Activated T-cell treated with anti-CD3 and anti-CD28 coated beads, Interleukin-2, amount 50 U/mL, for 4 hours (primary cell): Measurements from ENCODE around the gene ANXA10. TPM values are rescaled to one million over a fixed set of nuclear protein-coding genes. Genes with fewer than 3 reads are reported as not detected.

Experiments used
- ATAC-seq, 2 donors: fragments of 200-7000 bp; cut with Tn5 transposase; one replicate each; pipeline ENCODE4 v1.10.0; 2021
- DNase-seq: peaks from one replicate; pipeline ENCODE4 v3.0.0-alpha.2; 2020
- H3K27me3 Mint-ChIP-seq: one replicate; pipeline ENCODE4 v1.8.0; 2021; ENCODE audit warnings: low read depth, mixed read lengths
- H3K36me3 Mint-ChIP-seq: one replicate; pipeline ENCODE4 v1.8.0; 2022; ENCODE audit warnings: mixed read lengths; ENCODE audit not compliant: insufficient read depth
- H3K4me1 Mint-ChIP-seq: one replicate; pipeline ENCODE4 v1.8.0; 2021; ENCODE audit warnings: low read depth, mixed read lengths
- H3K4me3 Mint-ChIP-seq: one replicate; pipeline ENCODE4 v1.8.0; 2021; ENCODE audit warnings: mild to moderate bottlenecking, moderate library complexity, mixed read lengths
- H3K9me3 Mint-ChIP-seq: one replicate; pipeline ENCODE4 v1.8.0; 2021; ENCODE audit warnings: mixed read lengths
- total RNA-seq, 3 donors: library from RNA; stranded (reverse); gene quantifications; one replicate each; pipeline ENCODE4 v1.2.1, GENCODE V29; 2021

Gene ANXA10, protein sequence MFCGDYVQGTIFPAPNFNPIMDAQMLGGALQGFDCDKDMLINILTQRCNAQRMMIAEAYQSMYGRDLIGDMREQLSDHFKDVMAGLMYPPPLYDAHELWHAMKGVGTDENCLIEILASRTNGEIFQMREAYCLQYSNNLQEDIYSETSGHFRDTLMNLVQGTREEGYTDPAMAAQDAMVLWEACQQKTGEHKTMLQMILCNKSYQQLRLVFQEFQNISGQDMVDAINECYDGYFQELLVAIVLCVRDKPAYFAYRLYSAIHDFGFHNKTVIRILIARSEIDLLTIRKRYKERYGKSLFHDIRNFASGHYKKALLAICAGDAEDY
- not detected for total RNA-seq

DNA sequence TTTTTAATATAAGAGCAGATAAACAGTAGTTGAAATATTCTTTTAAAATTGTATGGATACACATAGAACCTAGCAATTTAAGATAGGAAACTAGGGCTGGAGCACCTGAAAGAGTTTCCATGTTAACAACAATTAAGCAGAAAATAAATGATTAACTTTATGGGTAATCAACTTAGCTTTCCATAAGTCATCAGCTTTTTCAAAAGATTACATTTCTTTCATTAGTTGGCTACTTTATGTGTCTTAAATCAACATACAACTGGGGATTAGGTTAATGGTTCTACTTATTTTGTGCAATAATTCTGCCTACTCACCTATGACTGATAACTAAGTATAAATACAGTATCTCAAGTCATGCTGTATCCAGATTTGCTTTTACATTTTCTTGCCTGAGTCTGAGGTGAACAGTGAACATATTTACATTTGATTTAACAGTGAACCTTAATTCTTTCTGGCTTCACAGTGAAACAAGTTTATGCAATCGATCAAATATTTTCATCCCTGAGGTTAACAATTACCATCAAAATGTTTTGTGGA is at the start of gene ANXA10:
TSS of gene ANXA10 (plus strand) at position 362 of the 537 bp plus-strand sequence. CDS start at position 526, 164 bp downstream.
- no peaks in the 10 kb centered on the region for H3K36me3 Mint-ChIP-seq
- ATAC-seq (no peak), DNase-seq (no peak)
- no peaks in the 10 kb centered on the region for H3K4me1 Mint-ChIP-seq
- peaks cover 16% of the 10 kb centered on the region for H3K9me3 Mint-ChIP-seq
- no peak within 1 kb of the TSS for H3K4me3 Mint-ChIP-seq
- no peaks in the 10 kb centered on the region for H3K27me3 Mint-ChIP-seq

DNA sequence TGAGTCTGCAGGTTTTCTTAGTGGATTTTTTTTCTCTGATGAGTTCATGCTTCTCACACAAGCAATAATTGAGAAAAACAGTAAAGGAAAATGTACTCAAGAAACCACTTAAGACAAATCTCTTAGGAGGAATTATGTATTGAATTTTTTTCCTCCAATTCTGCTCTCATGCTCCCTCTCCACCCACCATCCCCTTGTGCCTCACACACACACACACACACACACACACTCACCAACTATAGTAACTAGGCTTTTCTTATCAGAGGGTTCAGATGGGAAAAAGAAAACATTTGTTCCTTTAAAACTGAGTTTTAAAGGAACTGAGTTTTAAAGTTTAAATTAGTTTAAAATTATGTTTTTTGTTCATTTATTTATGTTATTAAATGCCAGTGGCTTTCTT is 47.0 kb upstream of the ANXA10 start:
- Mint-ChIP-seq H3K36me3 (no peaks in the 10 kb centered on the region), H3K4me1 (no peaks in the 10 kb centered on the region), H3K27me3 (no peaks in the 10 kb centered on the region), H3K4me3 (no peak overlapping the region), H3K9me3 (peaks cover 11% of the 10 kb centered on the region)
- DNase-seq (no peak), ATAC-seq (no peak)

DNA sequence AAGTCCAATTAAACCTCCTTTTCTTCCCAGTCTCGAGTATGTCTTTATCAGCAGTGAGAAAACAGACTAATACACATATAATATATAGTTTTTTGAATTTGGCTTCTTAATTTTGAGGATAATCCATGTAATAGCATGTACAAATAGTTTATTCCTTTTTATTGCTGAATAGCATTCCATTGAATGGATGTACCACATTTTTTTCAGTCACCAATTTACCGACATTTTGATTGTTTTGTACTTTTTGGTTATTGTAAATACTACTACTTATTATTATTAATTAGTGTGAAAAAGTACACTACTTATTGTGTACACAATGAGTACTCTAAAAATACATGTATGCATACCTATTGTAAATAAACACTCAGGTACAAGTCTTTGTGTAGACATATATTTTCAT is 42.3 kb upstream of the ANXA10 start:
- H3K27me3 Mint-ChIP-seq, result no peaks in the 10 kb centered on the region
- no peak for DNase-seq
- H3K36me3 Mint-ChIP-seq, result no peaks in the 10 kb centered on the region
- no peak for ATAC-seq
- H3K4me3 Mint-ChIP-seq, result no peak overlapping the region
- no peaks in the 10 kb centered on the region for H3K4me1 Mint-ChIP-seq
- peaks cover 11% of the 10 kb centered on the region for H3K9me3 Mint-ChIP-seq

DNA sequence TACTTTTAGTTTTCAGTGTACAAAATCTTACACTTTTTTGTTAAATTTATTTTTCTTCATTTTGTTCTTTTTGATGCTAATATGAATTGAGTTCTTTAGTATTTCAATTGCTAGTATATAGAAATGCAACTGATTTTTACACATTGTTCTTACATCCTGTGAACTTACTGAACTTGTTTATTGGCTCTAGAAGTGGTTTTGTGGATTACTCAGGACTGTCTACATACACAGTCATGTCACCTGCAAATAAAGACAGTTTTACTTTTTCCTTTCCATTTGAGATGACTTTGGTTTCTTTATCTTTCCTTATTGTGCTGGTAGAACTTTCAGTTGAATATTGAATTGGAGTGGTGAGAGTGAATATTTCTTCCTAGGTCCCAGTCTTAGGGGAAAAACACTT is 40.8 kb upstream of the ANXA10 start:
- H3K27me3 Mint-ChIP-seq, result no peaks in the 10 kb centered on the region
- H3K4me1 Mint-ChIP-seq, result no peaks in the 10 kb centered on the region
- DNase-seq (no peak), ATAC-seq (no peak)
- no peaks in the 10 kb centered on the region for H3K36me3 Mint-ChIP-seq
- no peak overlapping the region for H3K4me3 Mint-ChIP-seq
- H3K9me3 Mint-ChIP-seq, result peaks cover 11% of the 10 kb centered on the region

DNA sequence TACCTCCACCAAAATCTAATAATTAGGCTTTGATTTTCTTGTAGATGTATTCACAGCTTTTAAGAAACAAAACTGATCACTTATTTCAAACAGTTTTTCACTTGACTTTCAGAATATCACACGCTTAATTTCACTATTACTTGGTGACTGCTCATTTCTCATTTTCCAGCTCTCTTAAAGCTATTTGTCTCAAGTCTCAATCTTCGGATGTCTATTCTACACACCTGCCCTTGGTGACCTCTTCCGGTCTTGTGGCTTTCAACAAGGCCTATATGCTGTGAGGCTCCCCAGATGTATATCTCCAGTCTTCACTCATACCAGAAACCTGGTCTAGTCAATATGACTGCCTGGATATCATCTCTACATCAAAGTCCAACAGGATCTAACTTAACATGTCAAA is 34.9 kb upstream of the ANXA10 start:
- Mint-ChIP-seq H3K4me3 (no peak overlapping the region), H3K27me3 (no peaks in the 10 kb centered on the region), H3K4me1 (no peaks in the 10 kb centered on the region), H3K36me3 (no peaks in the 10 kb centered on the region), H3K9me3 (no peaks in the 10 kb centered on the region)
- ATAC-seq (no peak), DNase-seq (no peak)

DNA sequence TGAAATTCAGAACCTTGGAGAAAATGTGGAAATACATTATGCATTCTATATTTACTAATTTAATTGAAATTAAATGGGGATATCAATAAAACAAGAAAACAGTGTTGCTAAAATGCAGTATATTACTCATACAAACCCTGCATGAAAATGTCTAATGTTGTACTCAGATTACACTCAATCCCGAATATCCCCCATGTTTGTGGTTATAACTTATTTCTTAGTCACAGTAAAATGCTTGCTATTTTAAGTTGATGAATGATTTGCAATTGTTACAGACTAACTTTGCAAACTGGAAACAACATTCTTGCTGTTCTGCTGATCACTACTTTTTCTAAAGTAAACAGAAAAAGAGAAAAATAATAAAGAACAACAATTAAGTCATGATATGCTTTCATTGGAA is 33.1 kb upstream of the ANXA10 start:
- Mint-ChIP-seq H3K36me3 (no peaks in the 10 kb centered on the region), H3K4me1 (no peaks in the 10 kb centered on the region), H3K4me3 (no peak overlapping the region), H3K27me3 (no peaks in the 10 kb centered on the region), H3K9me3 (no peaks in the 10 kb centered on the region)
- DNase-seq (no peak), ATAC-seq (no peak)

DNA sequence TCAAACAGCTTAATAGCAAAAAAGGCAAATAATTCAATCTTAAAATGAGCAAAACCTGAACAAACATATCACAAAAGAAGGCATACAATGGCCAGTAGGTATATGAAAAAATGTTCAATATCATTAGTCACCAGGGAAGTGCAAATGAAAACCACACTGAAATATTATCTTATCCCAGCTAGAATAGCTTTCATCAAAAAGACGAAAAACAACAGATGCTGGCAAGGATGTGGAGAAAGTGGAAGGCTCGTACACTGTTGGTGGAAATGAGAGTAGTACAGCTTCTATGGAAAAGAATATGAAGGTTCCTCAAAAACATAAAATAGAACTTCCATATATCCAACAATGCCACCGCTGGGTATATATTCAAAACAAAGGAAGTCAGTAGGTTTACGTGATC is 29.3 kb upstream of the ANXA10 start:
- H3K36me3 Mint-ChIP-seq, result no peaks in the 10 kb centered on the region
- H3K9me3 Mint-ChIP-seq, result no peaks in the 10 kb centered on the region
- no peaks in the 10 kb centered on the region for H3K4me1 Mint-ChIP-seq
- DNase-seq (no peak), ATAC-seq (no peak)
- H3K4me3 Mint-ChIP-seq, result no peak overlapping the region
- no peaks in the 10 kb centered on the region for H3K27me3 Mint-ChIP-seq

DNA sequence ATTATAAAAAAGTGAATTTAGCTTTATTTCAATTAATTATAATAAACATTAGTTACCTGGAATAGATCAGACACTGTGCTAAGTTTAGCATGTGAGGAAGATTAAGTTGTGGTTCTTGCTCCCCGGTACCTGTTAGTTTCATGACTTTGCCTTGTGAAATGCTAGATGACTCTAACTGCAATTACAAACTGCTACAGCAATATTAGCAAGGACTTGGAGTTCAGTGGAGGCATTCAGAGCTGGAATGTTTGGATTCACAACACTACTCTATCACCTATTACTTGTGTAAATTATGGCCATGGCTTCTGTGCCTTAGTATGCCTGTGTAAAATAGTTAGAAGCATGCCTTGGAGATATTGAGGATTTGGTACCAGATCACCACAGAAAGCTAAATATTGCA is 21.4 kb upstream of the ANXA10 start:
- H3K9me3 Mint-ChIP-seq, result no peaks in the 10 kb centered on the region
- H3K27me3 Mint-ChIP-seq, result no peaks in the 10 kb centered on the region
- no peak for DNase-seq
- no peak for ATAC-seq
- H3K4me3 Mint-ChIP-seq, result no peak overlapping the region
- no peaks in the 10 kb centered on the region for H3K36me3 Mint-ChIP-seq
- H3K4me1 Mint-ChIP-seq, result no peaks in the 10 kb centered on the region

DNA sequence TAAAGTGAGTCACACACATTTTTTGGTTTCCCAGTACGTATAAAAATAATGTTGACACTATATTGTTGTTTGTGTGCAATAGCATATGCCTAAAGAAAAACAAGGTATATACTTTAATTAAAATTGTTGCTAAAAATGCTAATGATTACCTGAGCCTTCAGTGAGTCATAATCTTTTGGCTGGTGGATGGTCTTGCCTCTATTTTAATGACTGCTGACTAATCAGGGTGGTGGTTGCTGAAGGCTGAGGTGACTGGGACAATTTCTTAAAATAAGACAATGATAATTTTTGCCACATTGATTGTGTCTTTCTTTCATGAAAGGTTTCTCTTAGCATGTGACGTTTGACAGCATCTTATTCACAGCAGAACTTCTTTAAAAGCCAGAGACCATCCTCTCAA is 21.0 kb upstream of the ANXA10 start:
- Mint-ChIP-seq H3K9me3 (no peaks in the 10 kb centered on the region), H3K27me3 (no peaks in the 10 kb centered on the region), H3K36me3 (no peaks in the 10 kb centered on the region), H3K4me3 (no peak overlapping the region), H3K4me1 (no peaks in the 10 kb centered on the region)
- DNase-seq, result no peak
- ATAC-seq, result no peak

DNA sequence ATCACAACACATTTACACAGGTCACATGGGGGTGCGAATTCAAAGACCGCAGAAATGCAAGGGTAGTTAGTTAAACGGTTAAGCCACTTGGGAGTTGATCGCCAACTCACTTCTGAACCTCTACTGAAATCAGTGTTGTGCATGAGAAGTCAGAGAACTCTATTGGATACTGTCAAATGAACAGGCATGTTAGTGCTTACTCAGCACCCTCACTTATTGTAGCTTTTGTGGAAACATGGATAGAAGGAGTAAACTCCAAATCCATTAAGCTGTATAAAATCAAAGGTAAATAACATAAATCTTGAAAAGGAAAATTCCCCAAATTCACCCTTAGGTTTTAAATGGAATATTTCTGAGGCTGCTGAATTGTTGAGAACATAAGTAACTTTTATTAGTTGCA is 17.5 kb upstream of the ANXA10 start:
- no peak overlapping the region for H3K4me3 Mint-ChIP-seq
- ATAC-seq, result no peak
- H3K9me3 Mint-ChIP-seq, result no peaks in the 10 kb centered on the region

DNA sequence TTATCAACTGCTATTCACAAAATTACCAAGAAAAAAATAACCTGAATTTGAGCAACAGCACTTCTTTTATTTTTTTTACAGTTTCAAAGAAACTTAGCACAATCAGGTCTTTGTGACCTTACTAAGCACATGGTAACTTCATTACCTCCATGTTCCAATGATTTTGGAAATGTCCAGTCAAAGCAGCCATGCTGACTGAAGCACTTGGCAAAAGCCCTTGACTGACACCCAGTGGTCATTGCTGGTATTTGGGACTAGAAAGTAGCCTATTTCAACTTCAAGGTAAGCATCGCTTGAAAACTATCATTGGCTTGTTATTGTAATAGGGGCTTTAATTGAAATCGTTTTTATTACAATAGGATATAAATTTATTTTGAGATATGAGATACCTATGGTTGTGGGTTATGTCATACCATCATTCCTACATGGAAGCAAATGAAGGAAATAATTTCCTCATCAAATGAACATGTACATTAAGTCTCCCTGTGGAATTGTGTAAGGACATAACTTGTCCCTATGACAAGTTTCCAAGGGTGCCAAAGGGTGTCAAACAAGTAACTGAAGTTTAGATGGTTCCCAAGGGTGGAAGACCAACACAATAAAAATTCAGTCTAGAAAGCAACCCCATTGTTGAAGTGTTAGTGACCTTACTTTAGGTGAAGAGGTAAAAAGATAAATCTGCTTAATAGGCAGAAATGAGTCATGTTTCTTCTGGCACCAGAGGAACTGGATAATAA is 15.2 kb upstream of the ANXA10 start:
- ATAC-seq, result no peak
- no peaks in the 10 kb centered on the region for H3K9me3 Mint-ChIP-seq
- no peak overlapping the region for H3K4me3 Mint-ChIP-seq

More for the DNA sequence above, 17.5 kb upstream of the ANXA10 start:
- Mint-ChIP-seq H3K4me1 (no peaks in the 10 kb centered on the region), H3K36me3 (no peaks in the 10 kb centered on the region), H3K27me3 (no peaks in the 10 kb centered on the region)
- no peak for DNase-seq

DNA sequence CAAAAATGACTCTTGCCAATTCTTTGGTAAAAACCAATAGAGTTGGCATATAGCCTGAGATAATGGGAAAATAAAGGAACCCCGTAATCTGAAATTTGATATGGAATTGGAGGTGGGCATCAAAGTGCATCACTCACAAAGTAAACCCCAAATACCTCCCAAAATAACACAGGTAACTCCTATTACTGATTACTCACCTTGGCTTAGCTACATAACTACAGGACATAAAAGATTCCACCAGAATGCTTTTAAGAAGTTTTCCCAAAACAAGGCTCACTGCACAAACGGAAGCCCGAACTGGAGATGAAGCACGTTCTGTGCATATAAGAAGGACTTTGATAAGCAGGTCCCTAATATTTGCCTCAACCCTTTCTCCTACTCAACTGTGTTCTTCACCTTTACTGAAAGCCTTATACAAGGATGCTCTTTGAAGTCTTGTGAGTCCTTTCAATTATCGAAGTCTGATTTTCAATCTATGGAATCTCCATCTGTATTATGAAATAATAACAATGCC is 14.6 kb upstream of the ANXA10 start:
- no peaks in the 10 kb centered on the region for H3K36me3 Mint-ChIP-seq
- ATAC-seq (no peak), DNase-seq (no peak)
- no peaks in the 10 kb centered on the region for H3K27me3 Mint-ChIP-seq
- no peaks in the 10 kb centered on the region for H3K4me1 Mint-ChIP-seq
- no peaks in the 10 kb centered on the region for H3K9me3 Mint-ChIP-seq
- no peak overlapping the region for H3K4me3 Mint-ChIP-seq

More for the DNA sequence above, 15.2 kb upstream of the ANXA10 start:
- H3K36me3 Mint-ChIP-seq, result no peaks in the 10 kb centered on the region
- no peak for DNase-seq
- no peaks in the 10 kb centered on the region for H3K27me3 Mint-ChIP-seq
- no peaks in the 10 kb centered on the region for H3K4me1 Mint-ChIP-seq

DNA sequence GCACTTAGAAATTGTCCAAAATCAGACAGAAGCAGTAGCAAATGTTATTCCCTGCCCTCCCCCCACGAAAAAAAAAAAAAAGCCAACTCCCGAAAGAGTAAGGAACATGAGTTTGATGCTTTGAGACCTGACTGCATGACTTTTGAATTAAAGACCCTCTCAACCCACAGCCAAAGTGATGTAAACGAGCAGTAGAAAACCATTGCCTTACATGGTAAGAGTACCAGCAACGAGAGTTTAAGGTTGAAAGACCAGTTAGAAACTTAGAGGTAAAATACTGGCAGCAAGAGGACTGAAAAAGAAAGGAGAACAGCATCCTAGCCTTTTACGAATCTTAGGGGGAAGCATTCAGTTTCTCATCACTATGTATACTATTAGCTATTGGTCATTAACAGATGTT is 10.0 kb upstream of the ANXA10 start:
- DNase-seq (no peak), ATAC-seq (no peak)
- Mint-ChIP-seq H3K9me3 (peaks cover 3% of the 10 kb centered on the region), H3K36me3 (no peaks in the 10 kb centered on the region), H3K4me1 (no peaks in the 10 kb centered on the region), H3K4me3 (no peak overlapping the region), H3K27me3 (no peaks in the 10 kb centered on the region)

DNA sequence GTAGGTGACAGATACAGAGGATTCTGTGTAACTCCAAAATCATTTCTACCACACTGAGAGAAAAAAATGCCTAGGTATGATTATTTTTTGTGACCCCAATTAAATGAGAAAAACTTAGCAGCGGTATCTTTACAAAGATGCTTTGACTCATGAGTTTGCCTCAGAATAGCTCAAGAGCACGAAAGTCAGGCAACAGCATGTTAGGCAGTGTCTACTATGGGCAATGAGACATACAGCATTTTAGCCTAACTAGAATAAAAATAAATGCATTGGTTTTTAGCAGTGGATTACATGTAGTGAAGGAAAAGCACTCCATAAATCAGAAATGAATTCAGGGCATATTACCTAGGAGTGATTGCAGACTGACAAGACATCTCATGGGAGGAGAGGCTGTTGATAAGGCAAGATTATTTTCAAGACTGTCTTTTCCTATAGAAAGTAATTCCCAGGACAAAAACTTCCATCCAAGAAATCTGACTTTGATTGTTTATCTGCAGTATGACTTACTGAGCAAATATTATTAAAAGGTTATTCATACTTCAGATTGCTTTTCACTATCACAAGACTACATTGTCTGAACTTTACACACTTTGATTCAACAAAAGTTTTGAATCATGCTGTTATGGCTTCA is 3.6 kb downstream of the ANXA10 start:
- Mint-ChIP-seq H3K9me3 (no peaks in the 10 kb centered on the region), H3K4me1 (no peaks in the 10 kb centered on the region), H3K36me3 (no peaks in the 10 kb centered on the region), H3K27me3 (no peaks in the 10 kb centered on the region), H3K4me3 (no peak overlapping the region)
- DNase-seq, result no peak
- no peak for ATAC-seq
